Fibroblast of lung (primary cell): ENCODE data around the gene CCDC187. TPM values are rescaled to one million over a fixed set of nuclear protein-coding genes. Genes with fewer than 3 reads are reported as not detected.

Source experiments
- DNase-seq, 2 donors: peaks; one replicate each; pipeline versions ENCODE4 v3.0.0 to v3.0.0-alpha.2; 2010; ENCODE audit warnings: low read depth in 2 of 2
- H2AFZ ChIP-seq: 2 replicates; pipeline ENCODE4 v1.5.1; 2012; ENCODE audit warnings: low read length, control low read depth, inconsistent platforms
- H3K27ac ChIP-seq: 2 replicates; pipeline ENCODE4 v1.5.1; 2011; ENCODE audit warnings: low read length, control low read depth; ENCODE audit not compliant: insufficient read depth
- H3K27me3 ChIP-seq: 2 replicates; pipeline ENCODE4 v1.5.1; 2011; ENCODE audit warnings: mild to moderate bottlenecking, low read length; ENCODE audit not compliant: control insufficient read depth, insufficient read depth
- H3K36me3 ChIP-seq: 2 replicates; pipeline ENCODE4 v1.5.1; 2011; ENCODE audit warnings: low read length; ENCODE audit not compliant: control insufficient read depth, insufficient read depth
- H3K4me1 ChIP-seq: 2 replicates; pipeline ENCODE4 v1.5.1; 2011; ENCODE audit warnings: low read length; ENCODE audit not compliant: control insufficient read depth, insufficient read depth; ENCODE audit errors: extremely low read depth
- H3K4me2 ChIP-seq: 2 replicates; pipeline ENCODE4 v1.5.1; 2011; ENCODE audit warnings: low read length, control low read depth; ENCODE audit not compliant: insufficient read depth; ENCODE audit errors: extremely low read depth
- H3K4me3 ChIP-seq, 4 experiments: fragments of 200-600 bp in 1 of 4; sonication (generic) in 1 of 4; replicated peaks in 1 of 4; 2 replicates each; pipeline ENCODE4 v1.5.1; 2011 to 2016; ENCODE audit warnings: low read length in 4 of 4, low read depth in 3 of 4, mild to moderate bottlenecking in 3 of 4, control low read depth in 2 of 4, inconsistent platforms in 1 of 4, mixed read lengths in 1 of 4; ENCODE audit not compliant: insufficient read depth in 1 of 4; ENCODE audit errors: control extremely low read depth in 1 of 4
- H3K79me2 ChIP-seq: 2 replicates; pipeline ENCODE4 v1.5.1; 2012; ENCODE audit warnings: mild to moderate bottlenecking, low read length, inconsistent platforms; ENCODE audit not compliant: control insufficient read depth, insufficient read depth
- H3K9ac ChIP-seq: 2 replicates; pipeline ENCODE4 v1.5.1; 2011; ENCODE audit warnings: mild to moderate bottlenecking, low read length, control low read depth; ENCODE audit not compliant: insufficient read depth
- H3K9me3 ChIP-seq: 2 replicates; pipeline ENCODE4 v1.5.1; 2012; ENCODE audit warnings: low read depth, low read length; ENCODE audit not compliant: control insufficient read depth, insufficient read depth
- H4K20me1 ChIP-seq: 2 replicates; pipeline ENCODE4 v1.5.1; 2011; ENCODE audit warnings: low read length; ENCODE audit not compliant: control insufficient read depth, insufficient read depth; ENCODE audit errors: extremely low read depth
- CTCF ChIP-seq, 2 donors: IDR thresholded peaks in 1 of 2; conservative IDR thresholded peaks in 1 of 2; 1 replicate in 1 of 2; 2 replicates in 1 of 2; pipeline ENCODE4 v1.5.1; 2011 to 2012; ENCODE audit warnings: low read length in 2 of 2, control low read depth in 1 of 2, inconsistent platforms in 1 of 2, low read depth in 1 of 2, mild to moderate bottlenecking in 1 of 2
- EZH2 ChIP-seq: IDR thresholded peaks from 2 replicates; pipeline ENCODE4 v1.5.1; 2012; ENCODE audit warnings: low read length, control low read depth, mild to moderate bottlenecking; ENCODE audit errors: missing control alignments
- polyA plus RNA-seq, 2 donors: library from polyadenylated mRNA; depleted of rRNA in 1 of 2; stranded (reverse) in 1 of 2; unstranded in 1 of 2; fragments of >200 nt; gene quantifications; 2 replicates each; pipeline ENCODE4 v1.2.1, GENCODE V29; 2011 to 2012; ENCODE audit warnings: missing spikeins in 1 of 2
- total RNA-seq: library from RNA; depleted of rRNA; stranded (reverse); fragments of >200 nt; gene quantifications from 2 replicates; pipeline ENCODE4 v1.2.1, GENCODE V29; 2014

Gene CCDC187
- total and polyA plus RNA-seq, 2 donors (not counting 1 experiment from before 2014, with no cell fraction given) = not detected

GRCh38 chr9:136300016-136300545 lies 3.8 kb downstream of the CCDC187 start:
- H3K9me3 ChIP-seq = no peaks in the 10 kb centered on the region
- H3K79me2 ChIP-seq = no peaks in the 10 kb centered on the region
- no peaks in the 10 kb centered on the region for H4K20me1 ChIP-seq
- H3K9ac ChIP-seq = no peak overlapping the region
- H3K27me3 ChIP-seq = peaks cover 4% of the 10 kb centered on the region
- no peak overlapping the region for H3K27ac ChIP-seq
- no peaks in the 10 kb centered on the region for H3K4me1 ChIP-seq
- H3K4me2 ChIP-seq = no peak overlapping the region
- TF ChIP-seq CTCF (conservative IDR thresholded peaks at IDR 0.05 in 1 of 2, IDR thresholded peaks at IDR 0.05 in 1 of 2; ENCODE audit: low read depth in 1 of 2, low read length in 2 of 2) (no peak), EZH2 (no peak)
- H3K36me3 ChIP-seq = no peaks in the 10 kb centered on the region
- no peak overlapping the region for H2AFZ ChIP-seq
- no peak for DNase-seq
- no peak overlapping the region for H3K4me3 ChIP-seq

- Histone ChIP-seq H4K20me1 (no peaks in the 10 kb centered on the region), H3K4me1 (no peaks in the 10 kb centered on the region), H3K4me2 (no peak overlapping the region), H3K9me3 (no peaks in the 10 kb centered on the region), H3K27me3 (peaks cover 4% of the 10 kb centered on the region), H3K9ac (no peak overlapping the region), H3K36me3 (no peaks in the 10 kb centered on the region), H2AFZ (no peak overlapping the region), H3K27ac (no peak overlapping the region), H3K79me2 (no peaks in the 10 kb centered on the region), H3K4me3 (no peak overlapping the region)
- TF ChIP-seq EZH2 (no peak), CTCF (conservative IDR thresholded peaks at IDR 0.05 in 1 of 2, IDR thresholded peaks at IDR 0.05 in 1 of 2; ENCODE audit: low read depth in 1 of 2, low read length in 2 of 2) (no peak)
- DNase-seq = no peak
Observed at GRCh38 chr9:136299541-136299940, 4.4 kb downstream of the CCDC187 start.

- Histone ChIP-seq H3K9ac (no peak overlapping the region), H2AFZ (no peak overlapping the region), H3K27me3 (peaks cover 4% of the 10 kb centered on the region), H3K9me3 (no peaks in the 10 kb centered on the region), H4K20me1 (no peaks in the 10 kb centered on the region), H3K4me1 (no peaks in the 10 kb centered on the region), H3K4me2 (no peak overlapping the region), H3K4me3 (no peak overlapping the region), H3K36me3 (no peaks in the 10 kb centered on the region), H3K27ac (no peak overlapping the region), H3K79me2 (no peaks in the 10 kb centered on the region)
- TF ChIP-seq CTCF (conservative IDR thresholded peaks at IDR 0.05 in 1 of 2, IDR thresholded peaks at IDR 0.05 in 1 of 2; ENCODE audit: low read depth in 1 of 2, low read length in 2 of 2) (no peak), EZH2 (no peak)
- DNase-seq = no peak
Observed at GRCh38 chr9:136299116-136299515, 4.8 kb downstream of the CCDC187 start.
